ENCODE measurements around the gene KIRREL1.

KIRREL1 gene

GRCh38 chr1:157982136-157982535 is 11.3 kb upstream of the KIRREL1 start:
- no peak overlapping the region for H3K4me3 ChIP-seq (ENCODE audit: low read depth, low read length)
- TF ChIP-seq, protein P1, sequence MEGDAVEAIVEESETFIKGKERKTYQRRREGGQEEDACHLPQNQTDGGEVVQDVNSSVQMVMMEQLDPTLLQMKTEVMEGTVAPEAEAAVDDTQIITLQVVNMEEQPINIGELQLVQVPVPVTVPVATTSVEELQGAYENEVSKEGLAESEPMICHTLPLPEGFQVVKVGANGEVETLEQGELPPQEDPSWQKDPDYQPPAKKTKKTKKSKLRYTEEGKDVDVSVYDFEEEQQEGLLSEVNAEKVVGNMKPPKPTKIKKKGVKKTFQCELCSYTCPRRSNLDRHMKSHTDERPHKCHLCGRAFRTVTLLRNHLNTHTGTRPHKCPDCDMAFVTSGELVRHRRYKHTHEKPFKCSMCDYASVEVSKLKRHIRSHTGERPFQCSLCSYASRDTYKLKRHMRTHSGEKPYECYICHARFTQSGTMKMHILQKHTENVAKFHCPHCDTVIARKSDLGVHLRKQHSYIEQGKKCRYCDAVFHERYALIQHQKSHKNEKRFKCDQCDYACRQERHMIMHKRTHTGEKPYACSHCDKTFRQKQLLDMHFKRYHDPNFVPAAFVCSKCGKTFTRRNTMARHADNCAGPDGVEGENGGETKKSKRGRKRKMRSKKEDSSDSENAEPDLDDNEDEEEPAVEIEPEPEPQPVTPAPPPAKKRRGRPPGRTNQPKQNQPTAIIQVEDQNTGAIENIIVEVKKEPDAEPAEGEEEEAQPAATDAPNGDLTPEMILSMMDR (IDR thresholded peaks at IDR 0.05; ENCODE audit: low read depth, low read length, missing control alignments), result no peak
- DNase-seq (ENCODE audit: low read depth), result no peak

- no peak for DNase-seq (ENCODE audit: low read depth)
- TF ChIP-seq, protein P1 (IDR thresholded peaks at IDR 0.05; ENCODE audit: low read depth, low read length, missing control alignments), result no peak
- no peak overlapping the region for H3K4me3 ChIP-seq (ENCODE audit: low read depth, low read length)
Observed at GRCh38 chr1:157983787-157984186, 9.7 kb upstream of the KIRREL1 start.

DNA sequence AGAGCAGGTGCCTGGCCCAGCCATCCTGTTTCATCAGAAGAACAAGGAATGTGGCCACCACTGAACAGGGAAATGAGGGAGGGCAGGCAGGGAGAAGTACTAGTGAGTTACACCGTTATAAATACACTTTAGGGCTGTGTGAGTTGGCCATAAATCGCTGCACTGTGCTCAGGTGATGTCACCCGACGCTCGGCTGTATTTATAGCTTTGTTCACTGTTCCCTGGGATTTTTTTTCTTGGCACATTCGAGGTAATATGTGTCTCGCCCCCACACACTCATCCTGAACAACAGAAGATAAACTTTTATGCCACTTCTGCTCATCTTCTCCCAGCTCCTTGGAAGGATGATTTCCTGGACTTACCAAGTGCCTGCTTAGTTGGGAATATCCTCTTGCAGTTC is 9.0 kb upstream of the KIRREL1 start:
- TF ChIP-seq, protein P1 (IDR thresholded peaks at IDR 0.05; ENCODE audit: low read depth, low read length, missing control alignments), result no peak
- no peak for DNase-seq (ENCODE audit: low read depth)
- H3K4me3 ChIP-seq (ENCODE audit: low read depth, low read length), result no peak overlapping the region

GRCh38 chr1:157985473-157985872 is 8.0 kb upstream of the KIRREL1 start:
- TF ChIP-seq, protein P1 (IDR thresholded peaks at IDR 0.05; ENCODE audit: low read depth, low read length, missing control alignments), result no peak
- no peak for DNase-seq (ENCODE audit: low read depth)
- no peak overlapping the region for H3K4me3 ChIP-seq (ENCODE audit: low read depth, low read length)

GRCh38 chr1:157988002-157988401 is 5.4 kb upstream of the KIRREL1 start:
- no peak overlapping the region for H3K4me3 ChIP-seq (ENCODE audit: low read depth, low read length)
- no peak for DNase-seq (ENCODE audit: low read depth)
- TF ChIP-seq, protein P1 (IDR thresholded peaks at IDR 0.05; ENCODE audit: low read depth, low read length, missing control alignments), result no peak

GRCh38 chr1:157992031-157992832 is 1.2 kb upstream of the KIRREL1 start:
- DNase-seq (ENCODE audit: low read depth), result no peak
- TF ChIP-seq, protein P1 (IDR thresholded peaks at IDR 0.05; ENCODE audit: low read depth, low read length, missing control alignments), result peak; percentile 94
- no peak overlapping the region for H3K4me3 ChIP-seq (ENCODE audit: low read depth, low read length)

DNA sequence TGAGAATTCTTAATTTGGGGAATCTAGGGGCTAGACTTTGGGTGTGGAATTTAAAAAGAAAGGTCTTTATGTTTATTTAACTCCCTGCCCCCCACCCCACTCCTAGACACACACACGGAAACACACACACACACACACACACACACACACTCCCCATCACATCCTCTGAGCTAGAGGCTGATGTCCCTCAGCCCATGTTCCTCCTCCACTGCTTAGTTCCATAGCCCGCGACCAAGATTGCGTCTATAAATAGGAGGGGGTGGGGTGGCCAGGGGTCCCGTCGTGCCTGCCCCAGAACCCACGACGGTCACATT is 655 bp upstream of the KIRREL1 start:
- TF ChIP-seq, protein P1 (IDR thresholded peaks at IDR 0.05; ENCODE audit: low read depth, low read length, missing control alignments), result no peak
- DNase-seq (ENCODE audit: low read depth), result no peak

More for the DNA sequence above, 655 bp upstream of the KIRREL1 start:
- H3K4me3 ChIP-seq (ENCODE audit: low read depth, low read length), result no peak overlapping the region

Data from GM12864 (cell line).